Activated naive CD4-positive, alpha-beta T cell treated with Interleukin-2 at 50 U/mL for 16 hours (primary cell): Measurements from ENCODE around the gene USH2A.

ENCODE experiments used
- DNase-seq: peaks from one replicate; pipeline ENCODE4 v3.0.0-alpha.2; 2020

The USH2A gene

DNA sequence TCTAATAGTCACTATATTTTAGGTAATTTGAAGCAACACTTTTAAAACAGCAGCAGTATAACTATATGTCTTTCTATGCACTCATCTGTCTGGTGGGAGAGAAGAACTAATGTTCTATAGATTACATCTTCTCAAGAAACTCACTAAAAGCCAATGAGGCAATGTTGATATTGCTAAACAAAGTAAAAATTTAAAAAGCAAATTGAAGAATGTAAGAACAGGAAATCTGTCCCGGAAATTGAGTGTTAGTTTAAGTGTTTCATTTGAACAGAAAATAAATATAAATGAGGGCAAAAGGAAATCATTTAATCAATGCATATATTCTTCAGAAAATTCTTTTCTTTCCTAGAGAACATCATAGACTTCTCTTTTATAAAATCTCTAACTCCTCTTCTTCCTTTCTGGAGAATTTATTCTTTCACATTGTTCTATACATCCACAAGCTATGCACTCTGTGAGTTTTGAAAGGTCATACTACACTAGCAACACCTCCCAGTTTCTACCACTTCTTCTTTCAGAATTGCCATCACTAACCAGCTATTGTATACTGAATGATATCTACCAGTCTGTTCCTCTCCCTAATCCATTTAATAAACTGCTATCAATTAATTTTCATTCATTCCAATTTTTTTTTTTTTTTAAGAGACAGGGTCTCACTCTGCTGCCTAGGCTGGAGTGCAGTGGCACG is 153.0 kb downstream of the USH2A start:
- no peak for DNase-seq

DNA sequence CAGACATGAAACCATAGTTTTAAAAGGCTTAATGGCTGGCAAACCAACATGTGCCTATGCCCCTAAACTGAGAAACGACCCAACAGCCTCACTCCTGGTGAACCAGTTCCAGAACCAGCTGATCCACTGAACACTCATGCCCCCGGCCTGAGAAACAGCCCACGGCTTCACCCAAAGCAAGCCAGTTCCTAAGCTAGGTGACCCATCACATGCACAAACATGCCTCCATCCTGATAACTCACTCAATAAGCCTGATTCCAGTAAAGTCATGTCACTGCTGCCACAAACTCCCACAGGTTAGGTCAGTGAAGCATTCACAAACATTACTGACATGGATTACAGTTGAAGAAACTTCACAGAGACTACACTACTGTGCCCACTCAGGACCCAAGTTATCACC is 161.6 kb downstream of the USH2A start:
- no peak for DNase-seq

DNA sequence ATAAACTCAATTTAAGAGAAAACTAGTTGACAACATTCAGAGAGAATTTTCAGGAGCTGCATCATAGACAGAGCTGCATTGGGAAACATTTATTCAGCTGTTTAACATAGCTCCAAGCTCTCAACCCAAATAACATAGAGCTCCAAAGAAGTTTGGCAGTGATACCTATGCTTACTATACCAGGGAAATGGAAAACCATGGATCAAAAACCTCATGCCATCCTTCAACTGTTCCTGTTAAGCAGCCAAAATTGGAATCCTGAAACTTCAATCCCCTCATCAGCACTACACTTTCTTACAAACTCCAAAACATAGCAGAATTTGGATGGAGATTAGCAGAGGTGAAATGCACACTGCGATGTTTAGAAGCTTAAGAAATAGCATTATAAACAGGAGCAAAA is 164.4 kb downstream of the USH2A start:
- no peak for DNase-seq

DNA sequence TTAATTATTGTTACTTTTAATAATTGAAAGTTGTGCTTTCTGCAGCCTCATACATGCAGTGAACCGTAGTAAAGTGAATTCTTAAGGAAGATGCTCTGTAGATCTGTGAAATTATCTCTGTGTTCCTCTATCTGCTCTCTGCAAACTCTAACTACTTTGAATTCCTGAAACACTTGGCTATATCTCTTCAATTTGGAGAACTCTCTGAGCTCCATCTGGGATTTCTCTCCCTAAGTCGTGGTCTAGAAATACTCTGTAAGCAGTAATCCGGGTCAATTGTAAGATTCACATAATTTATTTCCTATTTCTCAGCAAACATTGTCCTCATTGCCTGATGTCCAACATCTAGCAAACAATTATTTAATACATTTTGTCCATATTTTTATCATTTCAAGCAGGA is 164.9 kb downstream of the USH2A start:
- DNase-seq: no peak

DNA sequence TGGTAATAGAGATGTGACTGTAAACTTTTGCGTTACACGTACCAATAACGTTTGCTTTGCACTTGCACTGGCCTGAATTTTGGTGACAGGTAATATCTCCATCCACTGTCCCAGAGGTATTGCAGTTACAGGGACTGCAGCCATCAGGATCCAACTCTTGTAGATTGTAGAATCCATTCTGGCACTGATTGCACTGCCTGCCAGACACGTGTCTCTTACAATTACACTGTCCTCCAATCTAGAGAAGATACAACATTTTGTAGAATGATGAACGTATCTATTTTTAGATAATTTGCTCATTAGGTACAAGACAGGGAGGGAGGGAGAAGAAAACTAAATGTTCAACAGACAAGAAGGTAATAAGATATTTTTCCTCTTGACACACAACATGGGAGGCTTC is 172.4 kb downstream of the USH2A start:
- DNase-seq: no peak

DNA sequence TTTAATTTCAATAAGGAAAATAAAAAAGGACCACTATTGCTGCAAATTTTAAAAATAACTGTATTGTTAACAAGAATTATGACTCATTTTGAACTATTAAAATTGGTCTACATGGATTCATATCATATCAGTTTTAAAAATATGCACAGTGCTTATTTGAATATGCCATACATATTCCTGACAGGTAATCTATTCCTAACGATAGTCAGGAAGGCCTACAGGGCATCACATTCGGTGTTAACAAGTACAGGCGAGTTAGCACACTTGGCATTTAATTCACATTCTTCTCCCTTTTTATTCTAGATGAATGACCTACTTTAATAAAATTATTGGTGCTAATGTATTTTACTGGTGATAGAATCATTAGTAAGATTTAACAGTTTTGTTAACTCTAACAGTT is 174.6 kb downstream of the USH2A start:
- DNase-seq: no peak

DNA sequence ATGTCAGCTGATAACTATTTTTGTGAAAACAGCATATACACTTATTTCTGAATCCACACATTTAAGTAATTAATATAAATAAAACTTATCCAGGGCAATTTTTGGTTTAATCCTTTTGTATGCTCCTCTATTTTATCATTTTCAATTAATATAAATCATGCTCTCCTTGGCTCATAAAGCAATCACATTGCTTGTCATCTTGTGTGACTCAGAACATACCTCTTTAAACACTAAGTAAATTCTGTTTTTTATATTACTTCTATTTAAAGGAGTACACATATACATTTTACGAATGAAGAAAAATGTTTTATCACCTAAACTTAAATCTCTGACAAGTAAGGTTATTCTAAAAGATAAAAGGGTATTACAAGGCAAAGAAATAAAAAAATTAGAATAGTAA is 175.3 kb downstream of the USH2A start:
- DNase-seq: no peak

DNA sequence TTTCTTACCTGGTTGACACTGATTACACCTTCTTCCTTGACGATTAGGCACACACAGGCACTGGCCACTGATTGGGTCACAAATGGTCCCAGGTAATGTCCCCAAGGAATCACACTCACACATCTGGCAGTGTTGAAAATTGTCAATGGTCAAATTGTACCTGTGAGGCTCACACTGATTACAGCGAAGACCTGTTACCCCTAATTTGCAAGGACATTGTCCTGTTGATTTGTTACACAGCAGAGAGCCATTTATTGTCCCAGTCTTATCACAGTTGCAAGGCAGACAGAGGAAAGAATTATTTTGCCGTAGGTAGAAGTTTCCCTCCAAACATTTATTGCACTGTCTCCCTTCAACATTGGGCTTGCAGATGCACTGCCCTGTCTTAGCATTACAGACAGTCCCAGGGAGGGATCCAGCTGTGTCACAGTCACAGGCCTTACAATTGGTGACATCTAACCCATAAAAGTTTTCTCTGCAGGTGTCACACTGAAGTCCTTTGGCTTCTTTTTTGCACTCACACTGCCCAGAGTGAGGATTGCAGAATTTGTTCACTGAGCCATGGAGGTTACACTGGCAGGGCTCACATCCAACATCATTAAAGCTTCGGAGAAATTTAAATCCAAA is 176.6 kb downstream of the USH2A start:
- DNase-seq: no peak

DNA sequence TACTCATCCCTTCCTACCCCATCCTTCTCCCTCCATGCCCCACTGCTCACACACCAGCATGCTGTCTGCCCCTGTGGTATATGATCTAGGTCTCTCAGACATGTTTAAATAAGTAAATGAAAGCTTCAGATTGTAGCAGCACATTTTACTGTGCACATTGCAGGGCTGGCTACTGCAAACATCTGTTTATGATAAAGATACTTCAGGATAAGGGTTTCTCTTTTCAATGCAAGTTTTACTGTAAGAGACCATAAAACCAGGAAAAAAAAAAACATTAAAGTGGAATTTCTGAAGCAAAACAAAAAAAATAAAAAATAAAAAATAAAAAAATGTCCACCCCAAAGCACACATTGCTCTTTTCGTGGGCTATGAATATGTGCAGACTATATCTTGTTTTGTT is 184.4 kb downstream of the USH2A start:
- no peak for DNase-seq

DNA sequence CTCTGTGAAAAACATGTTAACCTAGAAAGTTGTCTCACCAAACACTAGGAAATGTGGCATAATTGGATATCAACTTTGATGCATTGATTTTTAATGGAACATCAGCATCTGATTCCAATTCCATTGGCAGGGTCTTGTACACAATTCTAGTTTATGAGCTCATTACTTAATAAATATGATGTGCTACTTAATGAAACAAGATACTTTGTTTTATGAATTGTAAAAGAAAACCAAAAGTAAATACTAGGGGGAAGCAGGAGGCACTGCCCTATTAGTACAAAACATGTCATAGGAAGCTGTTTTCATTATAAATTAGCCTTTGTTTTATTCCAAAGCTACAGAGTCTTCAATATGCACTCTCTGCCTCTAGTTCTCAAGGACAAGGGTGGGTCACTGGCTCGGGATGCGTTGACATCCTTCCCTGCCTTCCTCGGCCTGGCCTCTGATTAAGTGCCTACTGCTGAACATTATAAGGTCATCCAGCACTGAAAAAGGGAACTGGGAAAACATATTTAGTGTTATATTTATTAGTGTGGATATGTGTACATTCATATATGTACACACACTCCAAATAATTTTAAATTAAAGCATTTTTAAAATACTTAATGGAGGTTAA is 185.2 kb downstream of the USH2A start:
- no peak for DNase-seq

DNA sequence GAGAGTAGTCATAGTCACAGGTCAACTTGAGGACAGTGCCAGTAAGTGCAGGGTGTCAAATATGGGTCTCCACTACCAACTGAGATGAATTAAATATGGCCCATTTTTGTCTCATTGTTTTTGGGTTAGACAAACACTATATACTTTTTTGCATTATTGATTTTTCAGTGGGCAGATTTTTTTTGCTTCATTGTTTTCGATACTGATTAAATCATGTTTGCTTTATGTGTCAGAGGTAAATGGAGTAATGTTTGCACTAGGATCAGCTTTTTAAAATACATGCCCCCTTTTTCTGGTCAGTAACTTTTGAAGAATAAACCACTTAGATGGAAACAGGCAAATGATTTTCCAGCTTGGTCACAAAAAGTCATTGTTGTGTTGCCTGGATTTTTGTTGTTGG is 199.0 kb downstream of the USH2A start:
- no peak for DNase-seq

DNA sequence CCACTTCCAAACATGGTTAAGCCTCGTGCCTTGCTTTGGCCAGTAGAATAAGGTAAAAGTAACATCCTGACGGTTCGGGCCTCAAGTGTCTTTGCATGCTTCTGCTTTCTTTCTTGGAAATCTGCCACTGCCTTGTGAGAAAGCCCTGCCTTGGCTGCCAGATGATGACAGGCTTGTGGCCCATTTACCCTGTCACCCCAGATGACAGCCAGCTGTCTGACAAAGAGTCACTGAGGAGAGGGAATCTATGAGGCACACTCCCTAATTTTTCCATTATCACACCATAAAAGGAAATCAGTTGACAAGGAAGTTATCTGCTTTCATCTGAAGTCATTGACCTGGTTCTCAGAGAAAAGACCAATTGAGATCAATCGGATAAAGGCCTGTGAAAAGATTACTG is 199.8 kb downstream of the USH2A start:
- no peak for DNase-seq

DNA sequence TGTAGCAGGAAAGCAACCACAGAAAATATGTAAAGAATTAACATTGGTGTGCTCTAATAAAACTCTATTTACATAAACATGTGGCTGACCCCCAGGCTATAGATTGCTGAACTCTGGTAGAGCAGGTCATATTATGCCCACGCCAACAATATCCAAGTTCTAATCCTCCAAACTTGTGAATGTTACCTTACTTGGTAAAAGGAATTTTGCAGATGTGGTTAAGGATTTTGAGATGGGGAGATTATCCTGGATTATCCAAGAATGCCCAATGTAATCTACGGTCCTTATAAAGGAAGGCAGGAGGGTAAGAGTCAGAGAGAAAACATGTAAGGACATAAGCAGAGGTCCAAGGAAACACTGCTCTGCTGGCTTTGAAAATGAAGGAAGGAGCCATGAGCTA is 201.0 kb downstream of the USH2A start:
- no peak for DNase-seq

DNA sequence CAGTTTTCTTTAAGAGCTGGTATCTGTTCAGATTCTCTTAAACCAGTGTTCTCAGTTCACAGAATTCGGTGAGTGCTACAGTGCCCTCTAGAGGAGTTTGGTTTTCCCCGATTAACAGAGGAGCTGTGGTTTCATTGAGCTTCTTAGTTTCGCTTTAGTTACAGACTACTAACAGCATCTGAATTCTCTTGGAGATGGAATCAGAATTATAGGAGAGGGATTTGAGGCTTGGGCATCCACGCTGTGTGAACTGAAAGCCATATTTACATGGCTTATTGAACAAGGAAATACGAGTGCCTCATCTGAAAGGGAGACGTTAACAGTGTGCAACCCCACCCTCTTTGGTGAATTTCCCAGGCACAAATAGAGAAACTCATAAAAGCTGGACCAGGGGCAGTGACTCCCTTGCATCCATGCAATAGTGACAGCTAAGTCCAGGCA is 202.0 kb downstream of the USH2A start:
- DNase-seq: no peak

DNA sequence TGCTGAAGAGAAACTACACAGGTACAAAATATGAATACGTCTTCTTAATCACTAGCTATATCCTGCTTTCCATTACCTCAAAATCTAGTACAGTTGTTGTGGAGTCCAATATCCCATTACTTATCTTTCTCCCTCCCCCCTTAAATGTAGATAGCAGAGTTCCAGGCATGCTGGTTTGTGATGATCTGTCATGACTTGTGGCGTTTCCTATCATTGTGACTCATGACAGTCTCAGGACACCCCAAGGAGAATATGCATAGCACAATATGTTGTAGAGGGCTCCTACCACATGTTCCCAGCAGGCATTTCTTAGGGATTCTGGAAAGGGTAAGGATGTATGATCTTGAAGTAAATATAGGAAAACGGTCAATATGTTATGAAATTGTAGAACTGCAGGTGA is 206.9 kb downstream of the USH2A start:
- DNase-seq: no peak

DNA sequence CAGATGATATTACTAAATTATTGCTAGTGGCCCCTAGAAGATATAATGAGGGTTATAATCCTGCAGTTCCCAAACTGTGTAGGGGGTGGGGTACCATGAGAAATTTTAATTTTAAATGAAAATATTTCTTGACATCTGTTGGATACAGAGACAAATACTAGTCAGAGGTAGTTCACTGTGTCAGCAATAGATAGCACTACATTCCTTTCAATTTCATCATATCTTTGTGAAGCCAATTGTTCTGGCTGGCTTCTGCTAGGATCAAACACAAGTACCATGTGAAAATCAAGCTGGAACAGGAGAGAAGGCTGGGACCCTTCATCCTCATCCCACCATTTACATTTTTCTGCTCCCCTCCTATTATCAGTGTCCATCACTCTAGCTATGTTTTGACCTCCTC is 208.1 kb downstream of the USH2A start:
- DNase-seq: no peak

DNA sequence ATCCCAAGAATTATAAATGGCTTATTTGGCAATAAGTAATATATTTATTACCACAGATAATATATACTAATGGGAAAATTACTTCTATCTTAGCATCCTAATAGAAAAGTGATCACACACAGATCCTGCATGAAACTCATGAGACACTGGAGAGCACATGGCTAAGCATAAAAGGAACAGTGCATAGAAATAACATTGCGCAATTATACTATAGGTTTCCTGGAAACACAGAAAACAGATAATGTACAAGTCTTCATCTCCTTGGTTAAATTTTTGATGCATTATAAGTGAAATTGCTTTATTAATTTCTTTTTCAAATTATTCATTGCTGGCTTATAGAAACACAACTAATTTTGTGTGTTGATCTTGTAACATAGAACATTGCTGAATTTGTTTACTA is 210.4 kb downstream of the USH2A start:
- no peak for DNase-seq

DNA sequence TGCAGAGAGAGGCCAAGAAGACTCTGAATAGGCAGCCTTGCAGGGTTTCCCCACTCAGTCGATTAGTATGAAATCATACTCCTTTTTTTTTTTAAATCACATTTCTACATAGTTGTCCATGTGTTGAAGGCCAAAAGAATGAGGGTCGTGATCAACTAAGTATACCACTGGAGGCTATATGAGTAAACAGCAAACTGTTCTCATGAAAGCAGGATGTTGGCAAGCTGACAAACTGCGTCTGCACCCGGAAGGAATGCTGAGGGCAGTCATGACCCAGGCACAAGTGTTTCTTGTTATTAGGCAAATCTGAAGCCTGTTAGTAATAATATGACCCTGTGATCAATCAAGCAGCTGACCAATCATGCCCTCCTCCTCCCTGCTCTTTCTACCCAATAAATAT is 213.2 kb downstream of the USH2A start:
- DNase-seq: no peak

DNA sequence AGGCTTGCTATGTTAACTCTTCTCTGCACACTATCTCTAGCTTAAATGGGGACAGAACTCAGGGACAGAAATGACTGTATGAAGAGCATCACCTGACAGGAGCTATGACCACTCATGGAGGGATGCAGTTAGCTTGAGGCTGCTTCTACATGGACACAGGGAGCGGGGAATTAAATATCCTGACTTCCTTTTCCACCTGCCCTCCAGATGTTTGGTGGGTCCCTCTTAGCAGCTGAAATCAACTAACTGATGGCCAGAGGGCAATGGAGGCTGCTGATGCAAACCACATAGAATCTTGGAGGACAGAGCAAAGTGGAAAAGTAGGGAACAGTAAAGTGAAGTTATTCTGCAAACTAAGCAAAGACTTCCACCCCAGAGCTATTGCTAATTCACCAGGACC is 214.1 kb downstream of the USH2A start:
- DNase-seq: no peak

DNA sequence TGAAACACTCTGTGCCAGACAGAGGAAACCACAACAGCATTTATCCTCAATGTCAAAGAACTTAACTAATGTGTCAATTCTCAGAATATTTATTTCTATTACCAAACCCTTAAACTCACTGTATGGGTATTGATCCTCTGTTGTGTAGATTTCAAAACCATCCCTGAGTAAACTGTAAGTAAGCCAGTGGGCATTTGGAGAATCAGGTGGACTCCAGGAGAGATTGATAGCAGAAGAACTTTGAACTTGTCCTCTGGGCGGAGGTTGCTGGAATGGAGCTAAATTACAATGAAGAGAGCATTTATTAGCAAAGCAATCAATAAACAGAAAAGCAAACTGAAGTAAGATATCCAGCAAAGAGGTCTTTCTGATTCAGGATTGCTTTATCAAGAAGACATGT is 216.1 kb downstream of the USH2A start:
- DNase-seq: no peak

DNA sequence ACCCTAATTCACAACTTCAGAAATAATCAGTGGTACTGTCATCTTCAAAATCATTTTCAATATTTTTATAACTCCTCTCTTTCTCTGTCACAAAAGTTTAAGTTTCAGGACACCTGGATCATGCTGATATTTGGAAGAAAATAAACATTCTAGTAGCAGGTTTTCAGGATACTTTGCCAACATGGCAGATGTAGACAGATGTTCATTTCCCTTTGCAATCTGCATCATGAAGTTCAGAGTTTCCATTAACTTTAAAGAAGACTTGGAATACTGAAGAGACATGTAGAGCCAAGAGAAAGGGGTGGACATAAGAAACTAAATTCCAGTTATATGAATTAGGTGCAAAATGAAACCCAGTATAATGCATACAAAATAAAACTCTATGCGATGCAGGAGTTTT is 218.1 kb downstream of the USH2A start:
- DNase-seq: no peak

DNA sequence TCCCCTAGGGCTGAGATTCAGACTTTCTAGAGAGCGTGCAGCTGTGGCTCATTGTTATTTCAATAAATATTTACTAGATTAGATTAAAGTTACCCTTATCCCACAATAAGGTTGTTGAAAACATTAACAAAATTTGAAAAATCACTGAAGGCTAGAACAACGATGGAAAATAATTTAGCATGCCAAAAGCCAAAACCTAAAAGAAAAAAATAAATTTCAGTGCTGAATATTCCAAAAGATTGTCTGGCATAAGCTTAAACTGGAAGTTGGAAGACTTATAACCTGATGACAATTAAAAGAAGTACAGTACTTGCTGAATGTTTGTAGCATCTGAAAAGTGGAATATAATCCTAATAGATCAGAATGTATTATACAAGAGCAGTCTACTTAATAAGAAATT is 221.3 kb downstream of the USH2A start:
- DNase-seq: no peak

DNA sequence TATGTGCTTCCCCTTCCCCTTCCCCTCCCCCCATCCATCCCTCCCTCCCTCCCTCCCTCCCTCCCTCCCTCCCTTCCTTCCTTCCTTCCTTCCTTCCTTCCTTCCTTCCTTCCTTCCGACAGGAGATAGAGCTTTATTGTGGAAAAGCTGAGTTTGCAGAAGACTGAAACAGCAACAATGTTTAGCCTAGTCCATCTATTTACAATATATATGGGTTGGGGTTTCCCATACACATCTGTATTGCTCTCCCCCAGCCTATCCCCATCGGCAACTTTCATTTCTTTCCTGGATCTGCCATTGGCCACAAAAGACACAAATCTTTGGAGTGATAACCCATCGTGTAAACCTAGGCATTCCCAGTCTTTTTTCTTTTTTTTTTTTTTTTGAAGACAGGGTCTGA is 222.3 kb downstream of the USH2A start:
- DNase-seq: no peak

DNA sequence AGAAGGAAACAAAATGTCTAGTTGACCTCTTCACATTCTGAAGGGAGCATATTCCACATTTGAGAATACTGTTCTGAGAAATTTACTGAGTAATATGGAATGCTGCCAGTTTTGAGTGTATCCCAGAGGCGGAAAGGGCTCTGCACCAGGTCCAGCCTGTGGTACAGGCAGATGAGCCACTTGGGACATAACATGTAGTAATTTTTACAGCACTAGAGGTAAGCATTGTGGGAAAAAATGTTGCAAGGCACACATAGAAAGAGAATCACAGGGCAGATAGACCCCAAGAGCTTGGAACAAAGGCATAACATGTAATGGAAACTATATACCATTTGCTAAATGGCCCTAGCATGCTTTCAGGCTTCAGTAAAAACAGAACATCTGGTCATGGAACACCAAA is 228.5 kb downstream of the USH2A start:
- no peak for DNase-seq
